ENCODE measurements around the gene BBOX1.
"Not testable (repeated sequence)": the region's sequence is repeated elsewhere in the genome, so short reads cannot be mapped to it uniquely, and the experiment has no call there.

The BBOX1 gene

DNA sequence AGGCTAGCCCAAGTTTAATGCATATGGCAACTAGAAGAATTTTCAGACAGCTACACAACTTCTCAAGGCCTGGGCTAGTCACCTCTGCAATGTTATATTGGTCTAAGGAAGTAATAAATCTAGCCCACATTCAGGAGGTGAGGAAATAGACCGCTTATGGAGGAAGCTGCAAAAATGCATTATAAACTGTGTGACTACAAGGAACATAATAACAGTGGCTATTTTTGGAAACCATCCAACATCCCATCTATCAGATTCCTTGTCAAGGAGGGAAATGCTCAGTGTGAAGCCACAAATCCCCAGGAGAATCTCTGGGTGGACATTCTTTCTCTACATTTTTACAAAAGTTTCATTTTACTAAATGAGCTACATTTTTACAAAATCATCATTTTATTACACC is 76.1 kb downstream of the BBOX1 start:
- Histone ChIP-seq H3K4me1 (ENCODE audit: control insufficient read depth, insufficient read depth, low read length, poor library complexity, severe bottlenecking) (no peaks in the 10 kb centered on the region), H3K27ac (ENCODE audit: insufficient read depth, low read length, poor library complexity, severe bottlenecking) (no peak overlapping the region), H3K9me3 (ENCODE audit: control insufficient read depth, low read length) (no peaks in the 10 kb centered on the region), H3K36me3 (ENCODE audit: control insufficient read depth, insufficient read depth, low read length) (no peaks in the 10 kb centered on the region), H3K4me3 (ENCODE audit: insufficient read depth, low read depth, low read length, poor library complexity, severe bottlenecking) (no peak overlapping the region), H3K27me3 (replicated peaks; ENCODE audit: control insufficient read depth, insufficient read depth, low read length, poor library complexity, severe bottlenecking) (no peaks in the 10 kb centered on the region)
- no peak for DNase-seq

DNA sequence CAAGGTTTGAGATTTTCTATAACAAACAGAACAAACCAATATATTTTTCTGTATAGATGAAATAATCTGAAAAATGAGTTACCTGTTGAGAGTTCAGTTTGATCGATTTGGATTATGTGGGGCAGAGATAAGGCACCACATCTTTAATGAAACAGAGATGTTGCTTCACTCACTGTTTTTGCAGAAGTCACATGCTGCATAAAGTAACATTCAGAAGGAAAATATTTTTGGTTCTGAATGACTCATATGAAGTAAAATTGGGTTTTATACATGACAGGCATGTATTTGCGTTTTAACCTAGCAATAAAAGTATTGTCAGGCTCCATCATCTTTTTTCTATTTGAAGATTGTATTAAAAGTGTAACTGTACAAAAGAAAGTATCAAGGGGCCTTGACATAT is 77.8 kb downstream of the BBOX1 start:
- Histone ChIP-seq H3K27ac (ENCODE audit: insufficient read depth, low read length, poor library complexity, severe bottlenecking) (no peak overlapping the region), H3K36me3 (ENCODE audit: control insufficient read depth, insufficient read depth, low read length) (no peaks in the 10 kb centered on the region), H3K9me3 (ENCODE audit: control insufficient read depth, low read length) (no peaks in the 10 kb centered on the region), H3K4me3 (ENCODE audit: insufficient read depth, low read depth, low read length, poor library complexity, severe bottlenecking) (no peak overlapping the region), H3K27me3 (replicated peaks; ENCODE audit: control insufficient read depth, insufficient read depth, low read length, poor library complexity, severe bottlenecking) (no peaks in the 10 kb centered on the region), H3K4me1 (ENCODE audit: control insufficient read depth, insufficient read depth, low read length, poor library complexity, severe bottlenecking) (no peaks in the 10 kb centered on the region)
- no peak for DNase-seq

DNA sequence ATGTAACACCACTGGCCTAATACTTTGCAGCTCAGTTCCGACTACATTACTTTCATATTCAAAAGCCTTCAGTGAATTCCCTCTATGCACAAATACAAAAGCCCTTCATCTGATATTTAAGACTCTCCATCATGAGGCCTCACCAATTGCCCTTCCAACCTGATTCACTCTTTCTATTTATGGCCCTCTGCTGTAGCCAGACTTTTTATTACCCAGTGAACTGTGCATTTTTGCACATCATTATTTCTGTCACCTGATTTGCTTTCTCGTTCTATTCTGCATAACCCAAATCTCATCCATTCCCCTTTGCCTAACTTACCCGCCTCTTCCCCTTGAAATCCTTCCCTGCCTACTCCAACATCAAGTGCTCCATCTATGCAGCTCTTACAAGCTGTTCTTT is 78.3 kb downstream of the BBOX1 start:
- no peak overlapping the region for H3K27ac ChIP-seq (ENCODE audit: insufficient read depth, low read length, poor library complexity, severe bottlenecking)
- no peaks in the 10 kb centered on the region for H3K9me3 ChIP-seq (ENCODE audit: control insufficient read depth, low read length)
- H3K27me3 ChIP-seq (replicated peaks; ENCODE audit: control insufficient read depth, insufficient read depth, low read length, poor library complexity, severe bottlenecking): no peaks in the 10 kb centered on the region
- no peaks in the 10 kb centered on the region for H3K36me3 ChIP-seq (ENCODE audit: control insufficient read depth, insufficient read depth, low read length)
- DNase-seq: no peak
- H3K4me1 ChIP-seq (ENCODE audit: control insufficient read depth, insufficient read depth, low read length, poor library complexity, severe bottlenecking): no peaks in the 10 kb centered on the region
- H3K4me3 ChIP-seq (ENCODE audit: insufficient read depth, low read depth, low read length, poor library complexity, severe bottlenecking): no peak overlapping the region

DNA sequence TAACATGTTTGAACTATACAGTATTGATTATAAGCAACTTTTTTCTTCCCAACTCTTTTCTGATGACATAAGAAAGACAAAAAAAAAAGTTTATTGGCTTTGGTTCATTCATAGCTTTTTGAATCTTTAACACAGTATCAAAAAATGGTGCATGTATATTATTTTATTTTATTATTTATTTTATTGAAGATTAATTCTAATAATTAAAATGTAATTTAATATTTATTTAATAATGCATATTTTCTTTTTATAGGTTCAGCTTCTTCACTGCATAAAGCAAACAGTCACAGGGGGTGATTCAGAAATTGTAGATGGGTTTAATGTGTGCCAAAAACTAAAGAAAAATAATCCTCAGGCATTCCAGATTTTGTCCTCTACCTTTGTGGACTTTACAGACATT is 78.8 kb downstream of the BBOX1 start:
- no peak overlapping the region for H3K27ac ChIP-seq (ENCODE audit: insufficient read depth, low read length, poor library complexity, severe bottlenecking)
- no peak overlapping the region for H3K4me3 ChIP-seq (ENCODE audit: insufficient read depth, low read depth, low read length, poor library complexity, severe bottlenecking)
- H3K36me3 ChIP-seq (ENCODE audit: control insufficient read depth, insufficient read depth, low read length): no peaks in the 10 kb centered on the region
- no peaks in the 10 kb centered on the region for H3K27me3 ChIP-seq (replicated peaks; ENCODE audit: control insufficient read depth, insufficient read depth, low read length, poor library complexity, severe bottlenecking)
- DNase-seq: no peak
- H3K4me1 ChIP-seq (ENCODE audit: control insufficient read depth, insufficient read depth, low read length, poor library complexity, severe bottlenecking): no peaks in the 10 kb centered on the region
- no peaks in the 10 kb centered on the region for H3K9me3 ChIP-seq (ENCODE audit: control insufficient read depth, low read length)

DNA sequence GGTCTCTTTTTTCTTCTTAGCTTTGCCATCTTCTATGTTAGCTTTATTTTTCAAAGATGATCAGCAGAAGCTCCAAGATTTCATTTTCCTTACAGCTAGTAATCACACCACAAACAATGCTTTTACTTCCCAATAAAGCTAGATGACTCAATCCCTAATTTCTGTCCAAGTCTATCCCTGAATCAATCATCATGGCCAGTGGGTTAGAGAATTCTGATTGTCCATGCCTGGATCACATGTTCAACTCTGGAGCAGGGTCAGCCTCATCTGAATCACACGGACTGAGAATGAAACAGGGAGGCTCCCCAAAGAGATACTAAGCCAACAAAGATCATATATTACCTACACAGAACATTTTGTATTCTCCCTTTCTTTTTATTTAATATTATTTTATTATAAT is 79.6 kb downstream of the BBOX1 start:
- Histone ChIP-seq H3K36me3 (ENCODE audit: control insufficient read depth, insufficient read depth, low read length) (no peaks in the 10 kb centered on the region), H3K27me3 (replicated peaks; ENCODE audit: control insufficient read depth, insufficient read depth, low read length, poor library complexity, severe bottlenecking) (no peaks in the 10 kb centered on the region), H3K4me1 (ENCODE audit: control insufficient read depth, insufficient read depth, low read length, poor library complexity, severe bottlenecking) (no peaks in the 10 kb centered on the region), H3K4me3 (ENCODE audit: insufficient read depth, low read depth, low read length, poor library complexity, severe bottlenecking) (no peak overlapping the region), H3K27ac (ENCODE audit: insufficient read depth, low read length, poor library complexity, severe bottlenecking) (no peak overlapping the region), H3K9me3 (ENCODE audit: control insufficient read depth, low read length) (no peaks in the 10 kb centered on the region)
- DNase-seq: no peak

DNA sequence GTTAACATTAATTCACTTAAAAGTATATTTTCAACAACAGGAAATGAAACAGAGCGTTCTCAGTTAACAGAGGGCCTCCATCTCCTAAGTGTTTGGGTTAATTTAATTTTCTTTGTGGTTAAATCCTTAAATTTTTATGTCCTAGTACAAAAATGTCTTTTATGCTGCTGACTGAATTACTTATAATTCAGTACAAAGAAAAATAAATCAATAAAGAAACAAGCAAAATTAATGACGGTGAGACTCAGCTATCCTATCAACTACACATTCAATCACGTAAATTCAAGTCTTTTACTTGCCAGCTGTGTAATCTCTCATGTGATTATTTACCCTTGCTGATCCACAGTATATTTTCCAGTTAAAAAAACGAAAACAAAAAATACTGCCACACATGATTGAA is 81.4 kb downstream of the BBOX1 start:
- DNase-seq: no peak
- H3K4me3 ChIP-seq (ENCODE audit: insufficient read depth, low read depth, low read length, poor library complexity, severe bottlenecking): no peak overlapping the region
- H3K9me3 ChIP-seq (ENCODE audit: control insufficient read depth, low read length): no peaks in the 10 kb centered on the region
- H3K36me3 ChIP-seq (ENCODE audit: control insufficient read depth, insufficient read depth, low read length): no peaks in the 10 kb centered on the region
- no peaks in the 10 kb centered on the region for H3K27me3 ChIP-seq (replicated peaks; ENCODE audit: control insufficient read depth, insufficient read depth, low read length, poor library complexity, severe bottlenecking)
- H3K4me1 ChIP-seq (ENCODE audit: control insufficient read depth, insufficient read depth, low read length, poor library complexity, severe bottlenecking): no peaks in the 10 kb centered on the region
- H3K27ac ChIP-seq (ENCODE audit: insufficient read depth, low read length, poor library complexity, severe bottlenecking): no peak overlapping the region

DNA sequence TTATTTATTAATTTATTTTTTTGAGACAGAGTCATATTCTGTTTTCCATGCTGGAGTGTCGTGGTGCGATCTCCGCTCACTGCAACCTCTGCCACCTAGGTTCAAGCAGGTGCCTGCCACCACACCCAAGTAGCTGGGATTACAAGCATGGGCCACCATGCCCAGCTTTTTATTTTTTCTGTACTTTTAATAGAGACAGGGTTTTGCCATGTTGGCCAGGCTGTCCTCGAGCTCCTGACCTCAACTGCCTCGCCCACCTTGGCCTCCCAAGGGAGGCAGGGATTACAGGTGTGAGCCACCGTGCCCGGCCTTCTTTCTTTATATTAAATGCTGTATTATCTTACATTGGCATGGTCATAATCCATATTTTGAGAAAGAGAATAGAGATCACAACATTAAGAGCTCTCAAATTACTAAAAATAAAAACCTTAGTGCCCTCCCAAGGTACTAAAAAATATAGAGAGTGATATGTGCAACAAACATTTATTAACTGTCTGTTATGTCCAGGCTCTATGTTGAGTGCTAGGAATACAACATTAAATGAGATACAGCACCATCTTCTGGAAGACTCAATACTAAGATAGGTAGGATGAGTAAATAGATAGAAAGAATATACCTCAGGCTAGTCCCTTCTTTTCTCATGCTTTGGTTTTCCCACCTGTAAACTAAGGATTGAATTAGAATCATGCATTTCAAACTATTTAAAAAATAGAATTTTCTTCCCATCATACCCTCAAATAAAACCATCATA is 84.1 kb downstream of the BBOX1 start:
- no peaks in the 10 kb centered on the region for H3K27me3 ChIP-seq (replicated peaks; ENCODE audit: control insufficient read depth, insufficient read depth, low read length, poor library complexity, severe bottlenecking)
- H3K27ac ChIP-seq (ENCODE audit: insufficient read depth, low read length, poor library complexity, severe bottlenecking): no peak overlapping the region
- no peaks in the 10 kb centered on the region for H3K4me1 ChIP-seq (ENCODE audit: control insufficient read depth, insufficient read depth, low read length, poor library complexity, severe bottlenecking)
- DNase-seq: no peak
- H3K9me3 ChIP-seq (ENCODE audit: control insufficient read depth, low read length): no peaks in the 10 kb centered on the region
- H3K4me3 ChIP-seq (ENCODE audit: insufficient read depth, low read depth, low read length, poor library complexity, severe bottlenecking): no peak overlapping the region
- no peaks in the 10 kb centered on the region for H3K36me3 ChIP-seq (ENCODE audit: control insufficient read depth, insufficient read depth, low read length)

DNA sequence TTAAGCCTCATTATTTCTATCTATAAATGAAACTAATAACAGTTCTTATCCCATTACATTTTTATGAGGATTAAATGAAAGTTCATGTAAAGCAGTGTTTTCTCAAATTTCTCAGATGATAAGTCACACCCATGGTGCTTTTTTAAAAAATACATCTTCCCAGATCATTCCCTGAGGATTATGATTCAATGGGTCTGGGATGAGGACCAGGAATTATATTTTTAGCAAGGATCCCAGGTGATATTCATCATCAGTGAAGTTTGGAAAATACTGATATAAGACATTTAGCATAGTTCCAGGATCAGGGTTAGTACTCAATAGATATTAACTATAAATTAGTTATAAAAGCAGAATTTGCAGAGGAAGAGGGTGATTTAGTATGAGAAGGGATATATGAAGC is 89.1 kb downstream of the BBOX1 start:
- H3K27me3 ChIP-seq (replicated peaks; ENCODE audit: control insufficient read depth, insufficient read depth, low read length, poor library complexity, severe bottlenecking): no peaks in the 10 kb centered on the region
- no peak overlapping the region for H3K4me3 ChIP-seq (ENCODE audit: insufficient read depth, low read depth, low read length, poor library complexity, severe bottlenecking)
- H3K9me3 ChIP-seq (ENCODE audit: control insufficient read depth, low read length): no peaks in the 10 kb centered on the region
- H3K4me1 ChIP-seq (ENCODE audit: control insufficient read depth, insufficient read depth, low read length, poor library complexity, severe bottlenecking): no peaks in the 10 kb centered on the region
- no peak for DNase-seq
- H3K36me3 ChIP-seq (ENCODE audit: control insufficient read depth, insufficient read depth, low read length): no peaks in the 10 kb centered on the region
- no peak overlapping the region for H3K27ac ChIP-seq (ENCODE audit: insufficient read depth, low read length, poor library complexity, severe bottlenecking)

DNA sequence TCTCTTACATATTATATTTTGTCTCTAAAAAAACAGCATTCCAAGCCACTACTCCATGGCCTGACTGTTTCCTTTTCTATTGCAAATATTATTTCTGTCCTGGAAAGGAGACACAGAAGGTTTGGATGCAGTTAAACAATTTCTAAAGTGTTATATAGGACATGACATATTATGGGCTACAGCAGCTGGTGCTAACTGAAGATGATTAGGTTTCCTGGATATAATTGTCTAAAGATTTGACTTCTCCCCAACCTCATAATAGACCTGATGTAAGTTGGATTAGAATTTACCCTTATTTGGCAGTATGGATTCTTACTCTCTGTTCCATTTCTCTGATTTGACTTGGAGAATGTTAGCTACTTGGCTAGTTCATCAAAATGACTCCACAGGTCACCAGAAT is 90.2 kb downstream of the BBOX1 start:
- H3K4me1 ChIP-seq (ENCODE audit: control insufficient read depth, insufficient read depth, low read length, poor library complexity, severe bottlenecking): no peaks in the 10 kb centered on the region
- H3K27ac ChIP-seq (ENCODE audit: insufficient read depth, low read length, poor library complexity, severe bottlenecking): no peak overlapping the region
- H3K9me3 ChIP-seq (ENCODE audit: control insufficient read depth, low read length): no peaks in the 10 kb centered on the region
- H3K36me3 ChIP-seq (ENCODE audit: control insufficient read depth, insufficient read depth, low read length): no peaks in the 10 kb centered on the region
- H3K27me3 ChIP-seq (replicated peaks; ENCODE audit: control insufficient read depth, insufficient read depth, low read length, poor library complexity, severe bottlenecking): no peaks in the 10 kb centered on the region
- no peak overlapping the region for H3K4me3 ChIP-seq (ENCODE audit: insufficient read depth, low read depth, low read length, poor library complexity, severe bottlenecking)
- no peak for DNase-seq

DNA sequence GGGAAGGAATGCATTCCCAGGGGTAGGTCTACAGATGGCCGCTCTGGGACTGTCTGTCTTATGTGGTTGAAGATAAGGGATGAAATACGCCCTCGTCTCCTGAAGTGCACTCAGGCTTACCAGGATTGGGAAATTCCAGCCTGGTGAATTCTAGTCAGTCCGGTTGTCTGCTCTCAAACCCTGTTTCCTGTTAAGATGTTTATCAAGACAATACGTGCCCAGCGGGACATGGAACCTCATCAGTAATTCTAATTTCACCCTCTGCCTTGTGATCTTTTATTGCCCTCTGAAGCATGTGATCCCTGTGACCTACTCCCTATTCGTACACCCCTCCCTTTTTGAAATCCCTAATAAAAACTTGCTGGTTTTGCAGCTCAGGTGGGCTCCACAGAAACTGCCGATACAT is 95.3 kb downstream of the BBOX1 start:
- H3K27me3 ChIP-seq (replicated peaks; ENCODE audit: control insufficient read depth, insufficient read depth, low read length, poor library complexity, severe bottlenecking); H3K9me3 ChIP-seq (ENCODE audit: control insufficient read depth, low read length); H3K27ac ChIP-seq (ENCODE audit: insufficient read depth, low read length, poor library complexity, severe bottlenecking); H3K4me3 ChIP-seq (ENCODE audit: insufficient read depth, low read depth, low read length, poor library complexity, severe bottlenecking); H3K36me3 ChIP-seq (ENCODE audit: control insufficient read depth, insufficient read depth, low read length); H3K4me1 ChIP-seq (ENCODE audit: control insufficient read depth, insufficient read depth, low read length, poor library complexity, severe bottlenecking); DNase-seq: not testable (repeated sequence)
